ENCODE measurements around the gene SNX5.

The SNX5 gene

GRCh38 chr20:17919149-17919548 is 49.4 kb downstream of the SNX5 start:
- H2AK5ac ChIP-seq (ENCODE audit: low read length, severe bottlenecking): no peak overlapping the region
- H3K14ac ChIP-seq (ENCODE audit: low read length in 2 of 2): no peak overlapping the region
- no peak overlapping the region for H2BK120ac ChIP-seq (ENCODE audit: low read depth, low read length)
- no peaks in the 10 kb centered on the region for H3K79me1 ChIP-seq (replicated peaks; ENCODE audit: low read length, poor library complexity, severe bottlenecking)
- no peak overlapping the region for H3K27ac ChIP-seq (ENCODE audit: low read length, poor library complexity, severe bottlenecking)
- H3K4ac ChIP-seq (ENCODE audit: low read depth in 1 of 2, low read length in 2 of 2): no peak overlapping the region
- H3K27me3 ChIP-seq (ENCODE audit: control insufficient read depth in 1 of 2, insufficient read depth in 1 of 2, low read length in 2 of 2): no peaks in the 10 kb centered on the region
- no peak for DNase-seq
- H4K8ac ChIP-seq (ENCODE audit: low read length): no peak overlapping the region
- no peak overlapping the region for H2AFZ ChIP-seq (ENCODE audit: low read depth, low read length)
- no peak overlapping the region for H3K4me2 ChIP-seq (ENCODE audit: low read length, poor library complexity, severe bottlenecking)
- no peak overlapping the region for H4K91ac ChIP-seq (ENCODE audit: low read length)
- H2BK15ac ChIP-seq (ENCODE audit: low read depth, poor library complexity, severe bottlenecking): no peak overlapping the region
- H3K18ac ChIP-seq (ENCODE audit: low read depth in 1 of 2, low read length in 2 of 2): no peak overlapping the region
- no peaks in the 10 kb centered on the region for H3K9me3 ChIP-seq (ENCODE audit: control insufficient read depth, low read length)
- WGBS: 96% methylated on average over 8 of the region's 8 CpGs
- no peaks in the 10 kb centered on the region for H3K36me3 ChIP-seq (ENCODE audit: control insufficient read depth in 1 of 2, insufficient read depth in 2 of 2, low read depth in 1 of 2, low read length in 2 of 2)
- no peak overlapping the region for H3K9ac ChIP-seq (ENCODE audit: low read length)
- H2BK5ac ChIP-seq (ENCODE audit: low read depth, low read length, poor library complexity, severe bottlenecking): no peak overlapping the region
- H3K4me3 ChIP-seq (ENCODE audit: insufficient read depth in 1 of 2, low read depth in 1 of 2, low read length in 2 of 2): no peak overlapping the region
- H3K4me1 ChIP-seq (ENCODE audit: control insufficient read depth, insufficient read depth, low read depth, low read length): no peaks in the 10 kb centered on the region
- no peak overlapping the region for H3K23ac ChIP-seq (ENCODE audit: low read length in 2 of 2)
- no peak overlapping the region for H2BK12ac ChIP-seq (ENCODE audit: low read length in 2 of 2)

GRCh38 chr20:17917832-17918618 is 50.6 kb downstream of the SNX5 start:
- Histone ChIP-seq H2BK5ac (ENCODE audit: low read depth, low read length, poor library complexity, severe bottlenecking) (no peak overlapping the region), H4K8ac (ENCODE audit: low read length) (no peak overlapping the region), H3K9ac (ENCODE audit: low read length) (no peak overlapping the region), H3K27me3 (ENCODE audit: control insufficient read depth in 1 of 2, insufficient read depth in 1 of 2, low read length in 2 of 2) (no peaks in the 10 kb centered on the region), H3K4me3 (ENCODE audit: insufficient read depth in 1 of 2, low read depth in 1 of 2, low read length in 2 of 2) (no peak overlapping the region), H3K9me3 (ENCODE audit: control insufficient read depth, low read length) (no peaks in the 10 kb centered on the region), H2BK12ac (ENCODE audit: low read length in 2 of 2) (no peak overlapping the region), H2BK15ac (ENCODE audit: low read depth, poor library complexity, severe bottlenecking) (no peak overlapping the region), H2AK5ac (ENCODE audit: low read length, severe bottlenecking) (no peak overlapping the region), H3K4ac (ENCODE audit: low read depth in 1 of 2, low read length in 2 of 2) (no peak overlapping the region), H3K18ac (ENCODE audit: low read depth in 1 of 2, low read length in 2 of 2) (no peak overlapping the region), H2AFZ (ENCODE audit: low read depth, low read length) (no peak overlapping the region), H2BK120ac (ENCODE audit: low read depth, low read length) (no peak overlapping the region), H4K91ac (ENCODE audit: low read length) (no peak overlapping the region), H3K4me2 (ENCODE audit: low read length, poor library complexity, severe bottlenecking) (no peak overlapping the region), H3K14ac (ENCODE audit: low read length in 2 of 2) (no peak overlapping the region), H3K23ac (ENCODE audit: low read length in 2 of 2) (no peak overlapping the region), H3K27ac (ENCODE audit: low read length, poor library complexity, severe bottlenecking) (no peak overlapping the region), H3K4me1 (ENCODE audit: control insufficient read depth, insufficient read depth, low read depth, low read length) (no peaks in the 10 kb centered on the region), H3K79me1 (replicated peaks; ENCODE audit: low read length, poor library complexity, severe bottlenecking) (no peaks in the 10 kb centered on the region), H3K36me3 (ENCODE audit: control insufficient read depth in 1 of 2, insufficient read depth in 2 of 2, low read depth in 1 of 2, low read length in 2 of 2) (no peaks in the 10 kb centered on the region)
- WGBS: 94% methylated on average over 6 of the region's 7 CpGs
- DNase-seq: no peak

GRCh38 chr20:17916433-17916891 is 52.1 kb downstream of the SNX5 start:
- no peaks in the 10 kb centered on the region for H3K79me1 ChIP-seq (replicated peaks; ENCODE audit: low read length, poor library complexity, severe bottlenecking)
- no peak overlapping the region for H4K8ac ChIP-seq (ENCODE audit: low read length)
- H2BK15ac ChIP-seq (ENCODE audit: low read depth, poor library complexity, severe bottlenecking): no peak overlapping the region
- H2BK120ac ChIP-seq (ENCODE audit: low read depth, low read length): no peak overlapping the region
- H3K4me1 ChIP-seq (ENCODE audit: control insufficient read depth, insufficient read depth, low read depth, low read length): no peaks in the 10 kb centered on the region
- H2BK12ac ChIP-seq (ENCODE audit: low read length in 2 of 2): no peak overlapping the region
- no peak overlapping the region for H3K18ac ChIP-seq (ENCODE audit: low read depth in 1 of 2, low read length in 2 of 2)
- no peak overlapping the region for H3K4me3 ChIP-seq (ENCODE audit: insufficient read depth in 1 of 2, low read depth in 1 of 2, low read length in 2 of 2)
- no peaks in the 10 kb centered on the region for H3K9me3 ChIP-seq (ENCODE audit: control insufficient read depth, low read length)
- no peak overlapping the region for H2AFZ ChIP-seq (ENCODE audit: low read depth, low read length)
- no peak overlapping the region for H2AK5ac ChIP-seq (ENCODE audit: low read length, severe bottlenecking)
- H3K23ac ChIP-seq (ENCODE audit: low read length in 2 of 2): no peak overlapping the region
- no peaks in the 10 kb centered on the region for H3K36me3 ChIP-seq (ENCODE audit: control insufficient read depth in 1 of 2, insufficient read depth in 2 of 2, low read depth in 1 of 2, low read length in 2 of 2)
- no peak overlapping the region for H2BK5ac ChIP-seq (ENCODE audit: low read depth, low read length, poor library complexity, severe bottlenecking)
- no peak overlapping the region for H3K4ac ChIP-seq (ENCODE audit: low read depth in 1 of 2, low read length in 2 of 2)
- H3K27ac ChIP-seq (ENCODE audit: low read length, poor library complexity, severe bottlenecking): no peak overlapping the region
- 93% methylated on average over 3 of the region's 3 CpGs for WGBS
- no peak overlapping the region for H3K9ac ChIP-seq (ENCODE audit: low read length)
- H3K27me3 ChIP-seq (ENCODE audit: control insufficient read depth in 1 of 2, insufficient read depth in 1 of 2, low read length in 2 of 2): no peaks in the 10 kb centered on the region
- H3K14ac ChIP-seq (ENCODE audit: low read length in 2 of 2): no peak overlapping the region
- H3K4me2 ChIP-seq (ENCODE audit: low read length, poor library complexity, severe bottlenecking): no peak overlapping the region
- no peak overlapping the region for H4K91ac ChIP-seq (ENCODE audit: low read length)
- no peak for DNase-seq

GRCh38 chr20:17914957-17915356 is 53.6 kb downstream of the SNX5 start:
- H3K14ac ChIP-seq (ENCODE audit: low read length in 2 of 2): no peak overlapping the region
- H3K4me1 ChIP-seq (ENCODE audit: control insufficient read depth, insufficient read depth, low read depth, low read length): peaks cover 2% of the 10 kb centered on the region
- H3K4ac ChIP-seq (ENCODE audit: low read depth in 1 of 2, low read length in 2 of 2): no peak overlapping the region
- H3K9me3 ChIP-seq (ENCODE audit: control insufficient read depth, low read length): no peaks in the 10 kb centered on the region
- H2AK5ac ChIP-seq (ENCODE audit: low read length, severe bottlenecking): no peak overlapping the region
- H3K23ac ChIP-seq (ENCODE audit: low read length in 2 of 2): no peak overlapping the region
- no peaks in the 10 kb centered on the region for H3K36me3 ChIP-seq (ENCODE audit: control insufficient read depth in 1 of 2, insufficient read depth in 2 of 2, low read depth in 1 of 2, low read length in 2 of 2)
- no peak overlapping the region for H2BK5ac ChIP-seq (ENCODE audit: low read depth, low read length, poor library complexity, severe bottlenecking)
- H3K27ac ChIP-seq (ENCODE audit: low read length, poor library complexity, severe bottlenecking): no peak overlapping the region
- H2BK120ac ChIP-seq (ENCODE audit: low read depth, low read length): no peak overlapping the region
- H2BK12ac ChIP-seq (ENCODE audit: low read length in 2 of 2): no peak overlapping the region
- no peak overlapping the region for H2AFZ ChIP-seq (ENCODE audit: low read depth, low read length)
- H4K91ac ChIP-seq (ENCODE audit: low read length): no peak overlapping the region
- 69% methylated on average over 4 of the region's 4 CpGs for WGBS
- no peak overlapping the region for H3K4me2 ChIP-seq (ENCODE audit: low read length, poor library complexity, severe bottlenecking)
- no peak overlapping the region for H3K4me3 ChIP-seq (ENCODE audit: insufficient read depth in 1 of 2, low read depth in 1 of 2, low read length in 2 of 2)
- no peak overlapping the region for H3K9ac ChIP-seq (ENCODE audit: low read length)
- H4K8ac ChIP-seq (ENCODE audit: low read length): no peak overlapping the region
- H3K79me1 ChIP-seq (replicated peaks; ENCODE audit: low read length, poor library complexity, severe bottlenecking): no peaks in the 10 kb centered on the region
- H2BK15ac ChIP-seq (ENCODE audit: low read depth, poor library complexity, severe bottlenecking): no peak overlapping the region
- no peak overlapping the region for H3K18ac ChIP-seq (ENCODE audit: low read depth in 1 of 2, low read length in 2 of 2)
- DNase-seq: no peak
- H3K27me3 ChIP-seq (ENCODE audit: control insufficient read depth in 1 of 2, insufficient read depth in 1 of 2, low read length in 2 of 2): no peaks in the 10 kb centered on the region

Data from mesenchymal stem cell (in vitro differentiated cells and primary cell).